ENCODE measurements around the gene ATL2.

The ATL2 gene

GRCh38 chr2:38248707-38249106 lies 128.4 kb downstream of the ATL2 start:
- DNase-seq = no peak
- ATAC-seq = no peak

GRCh38 chr2:38248255-38248654 lies 128.8 kb downstream of the ATL2 start:
- ATAC-seq = no peak
- DNase-seq = no peak

GRCh38 chr2:38246105-38246504 lies 131.0 kb downstream of the ATL2 start:
- no peak for ATAC-seq
- no peak for DNase-seq

GRCh38 chr2:38245114-38245641 lies 131.9 kb downstream of the ATL2 start:
- DNase-seq (no peak), ATAC-seq (no peak)

GRCh38 chr2:38244301-38244700 lies 132.8 kb downstream of the ATL2 start:
- DNase-seq (no peak), ATAC-seq (no peak)

Data from stimulated activated naive CD8-positive, alpha-beta T cell treated with anti-CD3 and anti-CD28 coated beads, Interleukin-15, Interleukin-2, amounts not matched to agents 100 U/mL and 50 U/mL, for 24 hours (primary cell).